Measurements from ENCODE around the gene ZBTB7C.

ZBTB7C gene

GRCh38 chr18:48351216-48352050 is 57.8 kb downstream of the ZBTB7C start:
- FAIRE-seq = no peak

DNA sequence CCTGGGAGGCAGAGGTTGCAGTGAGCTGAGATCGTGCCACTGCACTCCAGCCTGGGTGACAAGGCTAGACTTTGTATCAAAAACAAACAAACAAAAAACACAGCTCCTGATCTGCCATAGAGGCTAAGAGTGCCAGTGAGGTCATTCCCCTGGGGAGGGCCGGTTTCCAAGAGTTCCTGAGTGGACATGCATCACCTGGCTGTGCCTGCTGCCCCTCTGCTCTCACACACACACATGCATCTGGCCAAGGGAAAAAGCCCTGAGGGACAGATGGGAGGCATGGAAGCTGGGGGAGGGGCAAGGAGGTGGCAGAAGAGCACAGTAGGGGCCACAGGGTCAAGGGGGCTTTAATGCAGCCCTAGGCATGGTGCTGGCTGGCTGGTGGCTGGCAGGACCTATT is 60.4 kb downstream of the ZBTB7C start:
- FAIRE-seq = no peak

GRCh38 chr18:48347756-48348326 is 61.3 kb downstream of the ZBTB7C start:
- no peak for FAIRE-seq

DNA sequence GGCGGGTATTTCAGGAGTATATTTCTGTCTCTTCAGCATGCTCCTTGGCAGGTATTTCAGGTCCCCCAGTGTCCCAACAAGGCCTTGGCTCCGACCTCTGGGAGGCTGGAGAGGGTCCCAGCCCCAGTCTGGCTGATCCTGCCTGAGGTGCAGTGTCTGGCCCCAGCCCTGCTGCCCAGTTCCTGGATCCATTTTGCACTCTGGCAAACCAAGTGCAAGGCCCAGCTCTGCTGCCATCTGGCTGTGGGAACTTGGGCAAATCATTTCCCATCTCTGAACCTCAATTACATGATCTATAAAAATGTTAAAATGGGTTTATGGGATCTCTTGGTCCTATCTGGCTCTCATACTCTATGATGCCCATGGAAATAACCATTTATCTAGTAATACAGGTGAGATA is 63.6 kb downstream of the ZBTB7C start:
- FAIRE-seq = no peak

DNA sequence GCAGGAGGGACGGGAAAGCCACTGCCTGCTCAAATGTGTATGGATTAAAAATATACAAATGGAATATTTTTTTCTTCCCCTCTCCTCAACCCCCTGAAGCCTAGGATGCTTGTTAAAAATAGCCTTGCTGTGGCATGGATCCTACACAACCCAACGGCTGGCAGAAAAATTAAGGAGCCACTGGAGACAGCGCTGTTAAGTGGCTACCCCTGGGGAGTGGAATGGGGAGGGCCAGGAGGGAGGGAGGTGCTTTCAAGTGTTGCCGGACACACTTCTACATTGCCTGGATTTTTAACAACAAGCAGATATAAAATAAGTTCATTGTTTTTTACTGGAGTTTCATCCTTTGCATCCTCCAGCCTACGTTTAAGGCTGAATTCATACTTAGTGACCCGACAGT is 66.6 kb downstream of the ZBTB7C start:
- no peak for FAIRE-seq

- FAIRE-seq = no peak
Measured at GRCh38 chr18:48342125-48342524, 67.1 kb downstream of the ZBTB7C start.

DNA sequence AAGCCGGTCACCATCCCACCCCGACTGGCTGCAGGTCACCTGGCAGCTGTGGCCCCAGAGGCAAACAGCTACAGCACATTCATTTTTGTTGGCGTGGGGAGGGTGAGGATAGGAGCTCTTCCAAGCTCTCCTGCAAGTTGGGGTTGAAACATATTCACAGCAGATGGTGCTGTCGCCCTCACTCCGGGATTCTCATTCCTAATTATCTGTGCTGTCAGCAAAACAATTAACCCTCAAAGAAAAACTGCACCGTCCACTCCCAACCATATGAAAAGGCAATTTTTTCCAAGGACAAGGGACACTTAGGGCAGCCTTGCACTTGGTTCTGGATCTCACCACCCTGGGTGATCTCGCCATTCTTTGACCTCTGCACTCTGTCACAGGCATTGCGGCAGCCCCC is 68.6 kb downstream of the ZBTB7C start:
- FAIRE-seq = no peak

GRCh38 chr18:48339692-48340091 is 69.5 kb downstream of the ZBTB7C start:
- FAIRE-seq = no peak

- FAIRE-seq = no peak
Measured at GRCh38 chr18:48338915-48339314, 70.3 kb downstream of the ZBTB7C start.

- FAIRE-seq = no peak
Measured at GRCh38 chr18:48337053-48337452, 72.1 kb downstream of the ZBTB7C start.

GRCh38 chr18:48336332-48336731 is 72.9 kb downstream of the ZBTB7C start:
- no peak for FAIRE-seq

DNA sequence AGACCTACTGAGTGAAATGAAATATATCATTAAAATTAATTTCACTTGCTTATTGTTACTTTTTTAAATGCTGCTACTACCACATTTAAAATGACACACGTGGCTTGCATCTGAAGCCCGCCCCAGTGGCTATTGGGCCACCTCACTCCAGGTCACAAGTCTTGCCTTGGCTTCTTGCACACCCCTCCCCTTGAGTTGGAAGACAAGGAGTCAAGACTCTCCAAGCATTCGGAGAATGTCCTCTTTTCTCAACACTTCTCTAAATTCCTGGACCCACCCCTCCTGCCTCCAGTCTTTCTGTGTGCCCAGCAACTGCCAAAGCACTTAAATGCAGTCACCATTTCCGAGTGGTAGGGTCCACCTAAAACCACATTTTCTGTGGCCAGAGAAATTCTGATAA is 73.4 kb downstream of the ZBTB7C start:
- FAIRE-seq = no peak

DNA sequence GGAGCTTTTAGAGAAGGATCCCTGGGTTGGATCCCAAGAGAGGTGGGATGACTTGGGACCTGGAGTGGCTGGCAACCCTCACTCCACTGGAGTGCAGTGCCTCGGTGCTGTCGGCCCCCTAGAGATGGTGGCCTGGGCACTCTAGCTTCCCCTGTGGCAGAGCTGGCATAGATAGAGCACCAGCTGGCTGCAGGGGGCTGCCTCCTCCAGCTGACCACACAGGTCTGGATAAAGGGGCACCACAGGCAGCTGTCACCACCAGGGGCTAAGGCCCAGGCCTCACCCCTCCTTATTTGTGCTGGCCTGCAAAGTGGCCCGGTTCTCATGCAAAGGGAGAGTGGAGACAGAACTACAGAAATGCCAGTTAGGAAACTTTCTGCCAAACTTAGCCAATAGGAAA is 74.3 kb downstream of the ZBTB7C start:
- FAIRE-seq = no peak

DNA sequence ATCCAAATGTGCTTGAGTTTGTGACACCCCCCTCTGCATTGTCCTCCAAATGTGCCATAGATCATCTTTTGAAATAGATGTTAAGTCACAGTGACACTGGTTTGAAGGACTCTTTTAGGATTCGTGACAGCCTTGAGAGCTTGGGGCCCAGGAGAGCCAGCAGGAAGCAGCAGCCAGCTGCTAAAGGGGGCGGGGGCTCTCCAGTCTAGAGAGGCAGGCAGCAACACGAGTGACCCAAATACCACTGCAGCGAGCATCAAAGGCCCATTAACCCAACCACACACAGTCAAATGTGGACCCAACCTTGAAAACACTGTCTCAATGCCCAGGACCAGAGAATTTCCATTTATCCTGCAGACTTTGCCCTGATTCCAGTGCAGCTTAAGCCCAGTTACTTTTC is 75.6 kb downstream of the ZBTB7C start:
- no peak for FAIRE-seq

DNA sequence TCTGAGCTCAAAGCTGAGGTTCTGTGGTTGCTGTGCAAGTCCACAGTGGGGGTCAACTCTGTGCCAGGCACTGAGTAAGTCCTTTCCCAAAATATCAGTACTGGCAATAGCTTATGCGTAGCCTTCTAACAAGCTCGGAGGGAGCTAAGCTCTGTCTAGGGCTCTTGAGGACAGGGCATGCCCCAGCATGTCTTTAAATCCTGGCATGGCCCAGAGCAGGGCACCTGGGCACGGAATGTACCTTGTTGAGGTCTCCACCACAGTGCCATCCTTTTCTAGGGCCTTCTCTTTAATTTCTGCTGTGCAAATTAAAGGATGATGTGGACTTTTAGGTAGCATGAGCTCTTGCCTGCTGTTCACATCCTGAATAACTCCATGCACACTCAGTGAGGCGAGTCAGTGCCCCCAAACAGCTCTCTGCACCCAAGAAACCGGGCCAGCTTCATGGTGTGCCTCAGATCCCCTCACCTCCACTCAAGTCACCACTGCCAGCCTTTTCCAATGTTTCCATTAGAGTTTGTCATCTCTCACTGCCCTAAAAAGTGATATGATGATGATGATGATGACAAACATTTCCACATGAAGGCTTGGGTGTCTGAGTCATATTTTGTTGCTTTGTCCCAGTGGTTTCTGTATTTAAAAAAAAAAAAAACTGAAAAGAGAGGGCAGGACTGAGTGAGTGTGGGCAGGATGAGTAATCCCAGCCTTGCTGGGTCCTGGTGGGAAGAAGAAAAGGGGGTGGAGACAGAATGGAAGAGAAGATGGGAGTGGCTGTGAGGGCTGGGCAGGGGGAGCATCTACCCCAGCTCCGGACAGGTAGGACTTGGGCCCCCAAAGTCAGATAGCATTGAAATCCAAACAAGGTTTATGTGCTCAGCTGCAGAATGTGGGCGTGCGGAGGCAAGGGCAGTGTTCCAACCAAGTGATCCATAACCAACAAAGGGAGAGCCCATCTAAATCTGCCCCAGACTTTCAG is 78.9 kb downstream of the ZBTB7C start:
- FAIRE-seq = no peak

DNA sequence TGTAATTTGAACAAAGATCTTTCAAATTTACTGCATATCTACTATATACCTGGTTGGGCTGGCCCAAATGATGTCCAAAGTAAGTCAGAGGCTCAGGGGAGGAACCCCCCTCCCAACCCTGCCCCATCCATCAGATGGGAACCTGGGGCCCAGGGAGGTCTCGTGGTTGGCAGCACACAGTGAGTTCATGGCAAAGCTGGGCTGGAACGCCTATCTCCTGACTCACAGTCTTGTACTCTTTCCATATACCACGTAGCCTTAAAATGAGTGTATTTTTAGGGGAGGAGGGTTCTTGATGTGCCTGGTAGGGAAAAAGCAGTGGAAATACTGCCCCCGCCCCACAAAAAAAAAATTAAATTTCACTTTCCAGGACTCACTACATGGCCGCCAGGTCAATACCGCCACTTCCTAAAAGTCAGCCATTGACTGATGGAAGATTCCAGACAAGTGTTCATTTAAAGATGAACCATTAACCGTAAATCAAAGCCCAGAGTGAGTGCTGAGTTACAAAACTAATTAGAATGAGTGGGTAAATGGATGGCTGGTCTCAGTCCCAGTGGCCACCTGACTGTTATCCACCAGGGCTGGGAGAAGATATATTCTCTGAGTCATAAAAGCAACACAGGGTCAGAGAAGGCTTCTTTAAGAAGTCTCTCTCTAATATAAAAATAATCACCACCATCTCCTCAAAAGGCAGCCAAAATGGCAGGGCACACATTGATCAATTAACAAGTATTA is 80.5 kb downstream of the ZBTB7C start:
- FAIRE-seq = no peak

DNA sequence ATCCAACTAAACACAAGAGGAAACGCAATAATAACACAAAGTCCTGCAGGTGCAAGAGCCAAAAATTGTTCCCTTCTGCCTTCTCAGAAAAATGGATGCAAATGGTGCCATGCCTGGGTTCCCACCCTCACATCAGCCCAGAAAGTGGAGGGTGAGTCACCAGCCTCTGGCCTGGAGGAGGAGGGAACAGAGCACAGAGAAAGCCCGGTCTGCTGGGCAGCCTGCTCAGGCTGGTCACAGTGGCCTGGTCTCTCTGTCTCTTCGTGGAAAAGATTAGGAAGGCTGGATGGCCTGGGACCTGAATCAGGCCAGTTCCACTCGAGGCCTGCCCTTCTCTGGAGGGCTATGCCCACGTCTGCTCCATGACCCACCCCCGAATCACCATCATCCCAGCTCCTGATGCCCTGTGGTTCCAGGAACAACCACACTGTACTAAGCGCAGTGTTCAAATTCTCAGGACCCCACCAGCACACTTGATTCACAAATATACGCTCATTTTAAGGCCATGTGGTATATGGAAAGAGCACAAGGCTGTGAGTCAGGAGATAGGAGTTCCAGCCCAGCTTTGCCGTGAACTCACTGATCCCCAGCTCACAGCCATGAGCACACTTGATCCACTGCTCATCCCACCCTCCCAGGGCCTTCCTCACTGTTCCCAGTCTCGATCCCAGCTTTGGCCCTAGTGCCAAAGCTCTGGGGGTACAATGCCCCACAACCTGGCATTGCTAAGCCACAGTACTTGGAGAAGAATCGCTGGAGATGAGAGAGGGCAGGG is 82.1 kb downstream of the ZBTB7C start:
- no peak for FAIRE-seq

- no peak for FAIRE-seq
Measured at GRCh38 chr18:48325115-48325665, 84.0 kb downstream of the ZBTB7C start.

DNA sequence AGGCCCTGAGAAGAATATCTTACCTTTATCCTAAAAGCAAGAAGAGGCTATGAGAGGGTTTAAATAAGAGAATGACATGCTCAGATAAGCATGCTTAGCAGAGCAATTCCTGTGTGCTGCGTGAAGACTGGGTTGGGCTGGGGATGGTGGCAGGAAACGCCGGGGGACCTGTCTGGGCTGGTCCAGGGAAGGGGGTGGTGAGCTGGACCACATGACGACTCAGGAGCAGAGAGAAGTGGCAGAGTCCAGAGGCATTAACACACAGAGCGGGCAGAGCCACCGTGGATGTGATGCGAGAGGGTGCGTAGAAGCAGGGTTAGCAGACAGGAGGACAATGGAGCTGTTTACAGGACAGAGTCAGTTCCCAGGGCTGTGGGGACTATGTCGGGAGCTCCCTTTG is 84.5 kb downstream of the ZBTB7C start:
- no peak for FAIRE-seq

DNA sequence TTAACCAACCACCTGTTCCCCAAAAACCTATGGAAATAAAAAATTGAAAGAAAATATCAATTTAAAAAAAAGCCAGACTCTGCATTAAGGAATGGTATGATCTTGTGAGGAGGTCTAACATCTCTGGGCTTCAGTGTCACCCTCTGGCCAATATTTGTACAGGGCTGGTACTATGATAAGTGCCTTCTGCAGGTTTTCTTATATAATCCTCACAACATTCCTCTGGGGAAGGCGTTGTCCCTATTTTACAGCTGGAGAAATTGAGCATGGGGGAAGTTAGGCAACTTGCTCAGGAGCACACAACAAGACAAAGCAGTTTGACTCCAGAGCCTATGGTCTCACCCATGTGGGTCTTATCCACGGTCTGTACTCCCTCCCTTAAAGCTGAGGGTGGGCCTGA is 86.0 kb downstream of the ZBTB7C start:
- no peak for FAIRE-seq

DNA sequence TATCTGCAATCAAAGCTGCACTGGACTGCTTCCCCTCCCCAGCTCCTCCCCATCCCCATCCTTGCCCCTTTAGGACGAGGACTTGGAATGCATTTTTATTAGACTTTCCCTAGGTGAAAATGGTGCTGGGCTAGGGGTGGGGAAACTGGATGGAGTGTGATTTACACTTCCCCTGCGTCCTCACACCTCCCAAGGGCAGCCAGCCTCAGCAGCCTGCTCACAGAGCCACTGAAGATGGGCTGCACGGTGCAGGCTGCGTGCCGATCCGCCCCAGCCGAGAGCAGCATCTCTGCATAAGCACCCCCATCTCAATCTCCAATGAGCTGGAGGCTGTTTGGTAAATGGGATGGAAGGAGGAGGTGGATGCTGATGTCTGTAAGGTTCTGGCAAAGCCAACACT is 87.6 kb downstream of the ZBTB7C start:
- FAIRE-seq = no peak

DNA sequence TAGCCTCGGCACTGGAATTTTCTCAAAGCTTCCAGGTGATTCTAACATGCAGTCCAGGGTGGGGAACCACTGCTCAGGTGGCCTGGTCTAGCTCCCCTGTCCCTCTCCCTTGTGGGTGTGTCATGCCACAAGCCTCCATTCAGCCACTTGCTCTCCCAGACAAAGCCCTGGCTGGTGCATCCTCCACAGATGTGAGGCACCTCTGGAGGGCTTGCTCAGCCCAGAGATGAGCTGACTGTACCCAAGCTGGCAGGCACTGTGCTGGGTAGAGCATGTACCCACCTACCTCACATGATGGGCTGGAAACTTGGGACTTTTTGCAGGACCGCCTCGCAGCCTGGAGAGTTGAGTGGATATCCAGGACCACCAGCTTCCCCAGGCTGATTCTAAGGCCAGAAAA is 88.1 kb downstream of the ZBTB7C start:
- no peak for FAIRE-seq
